NCI-H1105 (cell line): ENCODE results near the gene XYLT2.

ENCODE experiments used
- DNase-seq: peaks from one replicate; lab custom pipeline; 2025; lab: John Stamatoyannopoulos, UW

The XYLT2 gene

DNA sequence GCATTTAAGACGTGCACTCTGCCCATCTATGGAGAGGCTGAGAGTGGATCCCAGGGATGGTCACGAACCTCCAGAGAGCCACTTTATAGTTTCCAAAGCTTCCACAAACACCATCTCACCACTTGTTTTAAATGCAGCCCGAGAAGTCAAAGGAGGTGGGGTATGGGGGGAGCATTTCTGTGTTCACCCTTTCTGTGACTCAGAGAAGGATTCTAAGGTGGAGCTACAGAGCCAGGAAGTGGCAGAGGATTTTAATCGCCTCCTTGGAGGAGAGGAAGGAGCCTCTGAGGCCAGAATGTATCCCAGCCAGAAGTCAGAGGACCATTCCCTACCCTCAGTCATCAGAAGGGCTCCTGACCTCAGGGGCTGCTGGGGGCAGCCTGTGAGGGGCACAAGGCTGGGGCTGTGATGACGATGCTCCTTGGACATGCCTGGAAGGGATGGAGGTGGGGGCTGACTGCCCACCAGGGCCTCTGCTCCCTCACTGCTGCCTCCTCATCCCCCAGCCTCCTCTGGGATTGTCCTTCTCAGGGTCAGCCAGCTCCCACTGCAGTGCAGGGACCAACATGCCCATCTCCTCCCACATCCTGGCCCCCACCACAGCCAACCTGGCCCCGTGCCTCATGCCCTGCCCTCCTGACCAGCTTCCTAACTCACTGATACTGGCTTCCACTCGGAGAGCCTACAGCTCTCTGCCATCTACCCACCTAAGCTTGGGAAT lies 2.8 kb downstream of the XYLT2 start:
- DNase-seq: no peak

DNA sequence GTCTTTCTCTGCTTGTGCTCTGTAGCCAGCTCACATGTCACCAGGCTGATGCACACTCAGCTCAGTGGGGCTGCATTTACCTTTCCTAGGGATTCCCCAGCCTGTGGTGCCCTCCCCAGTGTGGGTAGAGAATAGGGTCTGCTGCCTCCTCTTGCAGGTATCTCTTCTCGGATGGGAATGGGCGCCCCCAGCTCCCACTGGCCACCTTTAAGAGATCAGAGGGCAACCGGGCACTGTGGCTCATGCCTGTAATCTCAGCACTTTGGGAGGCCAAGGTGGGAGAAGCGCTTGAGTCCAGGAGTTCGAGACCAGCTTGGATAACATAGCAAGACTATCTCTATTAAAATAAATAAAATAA lies 3.3 kb downstream of the XYLT2 start:
- no peak for DNase-seq

DNA sequence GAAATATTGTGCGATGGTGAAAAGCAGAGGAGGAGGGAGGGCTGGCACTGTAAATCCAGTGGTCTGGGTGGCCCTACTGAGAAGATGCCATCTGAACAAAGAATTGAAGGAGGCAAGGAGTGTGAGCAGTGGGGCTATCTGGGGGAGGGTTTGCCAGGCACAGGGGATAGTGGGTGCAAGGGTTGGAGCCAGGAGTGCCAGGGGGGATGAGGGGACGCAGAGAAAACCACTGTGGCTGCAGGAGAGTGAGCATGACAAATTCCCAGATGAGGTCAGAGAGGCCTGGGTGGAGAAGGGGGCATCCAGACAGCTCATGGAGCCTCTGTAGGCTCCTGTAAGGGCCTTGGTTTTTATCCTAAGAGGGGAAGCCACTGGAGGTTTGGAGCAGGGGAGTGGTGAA lies 4.8 kb downstream of the XYLT2 start:
- DNase-seq: no peak

DNA sequence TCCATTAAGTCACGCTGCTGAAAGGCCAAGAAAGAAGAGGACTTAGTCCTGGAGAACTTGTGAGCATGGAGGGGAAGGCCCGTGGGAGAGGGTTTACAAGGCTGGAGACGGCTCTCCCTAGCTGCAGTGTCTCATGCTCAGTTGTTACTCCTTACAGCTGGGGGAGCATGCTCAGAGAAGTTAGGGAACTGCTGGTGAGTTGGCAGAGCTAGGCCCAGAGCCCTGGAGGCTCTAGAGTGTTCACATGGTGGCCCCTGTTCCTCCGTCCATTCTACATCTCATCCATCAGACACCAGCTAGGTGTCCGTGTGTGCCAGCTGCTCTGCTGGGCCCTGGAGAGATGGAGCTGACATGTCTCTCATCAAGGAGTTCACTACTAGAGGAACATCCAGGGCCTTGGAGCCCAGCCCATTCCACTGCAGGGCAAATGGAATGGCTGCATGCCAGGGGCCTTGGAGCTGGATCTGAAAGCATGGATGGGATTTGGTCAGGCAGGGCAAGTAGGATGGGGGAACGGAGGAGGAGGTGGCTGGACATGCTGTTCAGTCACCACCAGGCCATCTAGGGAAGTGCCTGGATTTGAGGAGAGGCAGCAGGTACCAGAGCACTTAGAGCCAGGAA lies 6.3 kb downstream of the XYLT2 start:
- DNase-seq: no peak

DNA sequence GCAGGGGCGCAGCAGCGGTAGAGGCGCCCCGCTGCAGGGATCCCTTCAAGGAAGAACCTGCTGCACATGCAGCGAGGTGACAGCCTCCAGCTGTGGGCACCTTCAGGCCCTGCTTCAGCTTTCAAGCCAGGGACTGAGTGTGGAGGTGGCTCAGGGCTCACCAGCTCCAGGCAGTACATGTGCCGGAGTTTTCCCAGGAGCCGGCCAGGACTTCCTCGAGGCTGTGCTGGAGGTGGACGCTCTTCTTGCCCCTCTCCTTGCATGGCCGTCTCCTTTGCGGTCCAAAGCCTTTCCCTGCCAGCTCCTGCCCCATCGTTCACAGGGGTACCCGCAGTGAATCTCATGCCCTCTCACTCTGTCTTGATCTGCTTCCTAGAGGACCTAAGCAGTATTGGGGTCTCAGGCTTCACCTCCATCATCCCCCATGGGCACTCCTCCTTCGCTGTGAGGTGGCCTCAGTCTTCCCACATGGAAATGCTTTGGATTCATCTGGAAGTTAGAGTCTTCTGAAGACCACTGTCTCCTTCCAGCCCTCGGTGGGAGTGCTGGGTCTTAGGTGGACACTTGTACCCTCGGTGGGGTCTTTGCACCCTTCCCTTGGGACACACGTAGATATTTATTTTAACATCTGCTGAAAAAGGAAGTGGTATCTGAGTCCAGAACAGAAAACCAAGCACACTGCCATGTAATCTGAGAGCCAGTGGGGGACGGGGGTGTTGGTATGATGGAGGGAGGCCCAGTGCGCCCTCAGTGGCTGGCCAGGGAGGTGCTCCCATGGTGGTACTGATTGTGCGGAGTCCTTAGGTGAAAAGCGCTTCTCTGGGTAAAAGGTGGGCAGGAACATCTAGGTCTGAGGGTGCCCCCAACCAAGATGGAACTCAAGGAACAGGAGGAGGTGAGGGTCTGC lies 7.0 kb downstream of the XYLT2 start:
- no peak for DNase-seq

DNA sequence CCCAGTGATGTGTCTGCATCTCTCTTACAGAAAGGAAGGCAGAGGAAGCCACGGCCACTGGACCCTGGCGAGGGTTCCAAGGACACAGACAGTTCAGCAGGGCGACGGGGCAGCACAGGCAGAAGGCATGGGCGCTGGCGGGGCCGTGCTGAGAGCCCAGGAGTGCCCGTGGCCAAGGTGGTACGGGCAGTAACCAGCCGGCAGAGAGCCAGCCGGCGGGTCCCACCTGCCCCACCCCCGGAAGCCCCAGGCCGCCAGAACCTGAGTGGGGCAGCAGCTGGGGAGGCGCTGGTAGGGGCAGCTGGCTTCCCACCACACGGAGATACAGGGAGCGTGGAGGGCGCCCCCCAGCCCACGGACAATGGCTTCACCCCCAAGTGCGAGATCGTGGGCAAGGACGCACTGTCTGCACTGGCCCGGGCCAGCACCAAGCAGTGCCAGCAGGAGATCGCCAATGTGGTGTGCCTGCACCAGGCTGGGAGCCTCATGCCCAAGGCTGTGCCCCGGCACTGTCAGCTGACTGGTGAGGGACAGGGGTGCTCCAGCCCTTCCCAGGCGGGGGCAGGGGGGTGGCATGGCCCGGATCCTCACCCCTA lies 7.8 kb downstream of the XYLT2 start:
- DNase-seq: no peak

DNA sequence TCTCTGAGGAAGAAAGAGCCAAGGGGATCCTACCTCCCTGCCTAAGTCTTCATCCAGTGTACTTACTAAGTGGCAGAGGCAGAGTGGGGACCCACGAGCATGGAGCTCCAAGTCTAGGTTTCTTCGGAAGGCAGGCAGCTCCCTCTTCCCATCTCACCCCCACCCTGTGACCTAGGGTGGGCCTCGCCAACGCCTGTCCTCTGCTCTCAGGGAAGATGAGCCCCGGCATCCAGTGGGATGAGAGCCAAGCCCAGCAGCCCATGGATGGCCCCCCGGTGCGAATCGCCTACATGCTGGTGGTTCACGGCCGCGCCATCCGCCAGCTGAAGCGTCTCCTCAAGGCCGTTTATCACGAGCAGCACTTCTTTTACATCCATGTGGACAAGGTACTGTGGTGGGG lies 8.3 kb downstream of the XYLT2 start:
- DNase-seq: no peak

DNA sequence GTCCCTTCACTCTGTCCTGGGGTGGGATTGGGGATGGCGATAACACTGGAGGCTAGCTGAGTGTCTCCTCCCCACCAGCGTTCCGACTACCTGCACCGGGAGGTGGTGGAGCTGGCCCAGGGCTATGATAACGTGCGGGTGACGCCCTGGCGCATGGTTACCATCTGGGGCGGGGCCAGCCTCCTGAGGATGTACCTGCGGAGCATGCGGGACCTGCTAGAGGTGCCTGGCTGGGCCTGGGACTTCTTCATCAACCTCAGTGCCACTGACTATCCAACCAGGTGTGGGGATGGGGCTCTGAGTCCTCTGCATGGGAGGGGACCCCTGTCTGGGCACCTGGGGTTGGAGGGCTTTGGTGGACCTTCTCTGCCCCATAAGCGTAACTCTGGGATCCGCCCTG lies 8.8 kb downstream of the XYLT2 start:
- no peak for DNase-seq

DNA sequence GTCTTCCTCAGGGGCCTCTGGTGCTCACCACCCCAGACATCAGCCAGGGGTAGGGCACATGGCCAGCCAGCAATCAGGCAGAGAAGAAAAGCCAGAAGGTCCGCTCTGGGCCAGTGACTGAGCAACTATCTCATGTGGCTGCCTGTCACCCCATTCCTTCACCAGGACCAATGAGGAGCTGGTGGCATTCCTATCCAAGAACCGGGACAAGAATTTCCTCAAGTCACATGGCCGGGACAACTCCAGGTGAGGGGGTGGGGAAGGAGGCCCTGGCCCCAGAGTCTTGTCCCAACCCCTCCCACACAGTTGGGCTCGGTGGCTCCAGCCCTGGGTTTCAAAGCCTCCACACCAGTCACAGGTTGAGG lies 9.4 kb downstream of the XYLT2 start:
- no peak for DNase-seq

DNA sequence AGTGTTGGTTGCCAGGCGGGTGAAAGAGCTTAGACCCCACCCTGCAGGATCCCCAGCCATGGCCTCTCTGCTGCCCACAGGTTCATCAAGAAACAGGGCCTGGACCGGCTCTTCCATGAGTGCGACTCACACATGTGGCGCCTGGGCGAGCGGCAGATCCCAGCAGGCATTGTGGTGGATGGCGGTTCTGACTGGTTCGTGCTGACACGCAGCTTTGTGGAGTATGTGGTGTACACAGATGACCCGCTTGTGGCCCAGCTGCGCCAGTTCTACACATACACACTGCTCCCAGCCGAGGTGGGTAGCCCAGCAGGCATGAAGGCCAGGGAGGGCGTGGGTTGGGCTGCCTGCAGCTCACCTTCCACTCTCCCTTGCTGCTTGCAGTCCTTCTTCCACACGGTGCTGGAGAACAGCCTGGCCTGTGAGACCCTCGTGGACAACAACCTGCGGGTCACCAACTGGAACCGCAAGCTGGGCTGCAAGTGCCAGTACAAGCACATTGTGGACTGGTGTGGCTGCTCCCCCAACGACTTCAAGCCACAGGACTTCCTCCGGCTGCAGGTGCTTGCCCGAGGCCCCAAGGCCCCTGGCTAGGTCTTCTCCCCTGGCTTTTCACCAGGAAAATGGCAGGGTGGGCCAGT lies 9.9 kb downstream of the XYLT2 start:
- DNase-seq: no peak

DNA sequence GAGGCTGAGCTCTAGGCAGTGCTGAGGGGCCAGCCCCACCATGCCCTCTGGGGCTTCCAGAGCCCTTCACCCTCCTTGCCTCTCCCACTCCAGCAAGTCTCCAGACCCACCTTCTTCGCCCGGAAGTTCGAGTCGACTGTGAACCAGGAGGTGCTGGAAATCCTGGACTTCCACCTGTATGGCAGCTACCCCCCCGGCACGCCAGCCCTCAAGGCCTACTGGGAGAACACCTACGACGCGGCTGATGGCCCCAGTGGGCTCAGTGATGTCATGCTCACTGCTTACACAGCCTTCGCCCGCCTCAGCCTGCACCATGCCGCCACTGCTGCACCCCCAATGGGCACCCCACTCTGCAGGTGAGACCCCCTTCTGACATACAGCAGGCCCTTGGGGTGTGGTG lies 10.5 kb downstream of the XYLT2 start:
- no peak for DNase-seq

DNA sequence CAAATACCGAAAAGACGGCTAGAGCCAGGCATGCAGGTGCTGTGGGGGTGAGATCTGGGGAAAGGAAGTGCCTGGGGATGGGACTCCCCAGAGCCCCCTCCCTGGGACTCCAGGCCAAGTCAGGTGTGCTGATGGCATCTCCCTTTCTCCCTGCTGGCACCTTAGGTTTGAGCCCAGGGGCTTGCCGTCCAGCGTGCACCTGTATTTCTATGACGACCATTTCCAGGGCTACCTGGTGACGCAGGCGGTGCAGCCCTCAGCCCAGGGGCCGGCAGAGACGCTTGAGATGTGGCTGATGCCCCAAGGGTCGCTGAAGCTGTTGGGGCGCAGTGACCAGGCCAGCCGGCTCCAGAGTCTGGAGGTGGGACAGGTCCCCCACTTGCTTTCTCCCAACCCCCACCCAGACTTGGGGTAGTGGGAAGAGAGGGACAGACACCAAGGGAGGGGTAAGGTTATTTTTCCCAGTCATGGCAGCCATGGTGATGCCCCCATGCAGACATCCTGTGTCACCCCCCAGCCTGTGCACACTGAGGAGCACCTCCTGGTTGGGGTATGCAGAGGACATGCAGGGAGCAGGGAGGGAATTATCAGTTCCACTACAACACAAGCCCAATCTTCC lies 11.1 kb downstream of the XYLT2 start:
- DNase-seq: no peak

DNA sequence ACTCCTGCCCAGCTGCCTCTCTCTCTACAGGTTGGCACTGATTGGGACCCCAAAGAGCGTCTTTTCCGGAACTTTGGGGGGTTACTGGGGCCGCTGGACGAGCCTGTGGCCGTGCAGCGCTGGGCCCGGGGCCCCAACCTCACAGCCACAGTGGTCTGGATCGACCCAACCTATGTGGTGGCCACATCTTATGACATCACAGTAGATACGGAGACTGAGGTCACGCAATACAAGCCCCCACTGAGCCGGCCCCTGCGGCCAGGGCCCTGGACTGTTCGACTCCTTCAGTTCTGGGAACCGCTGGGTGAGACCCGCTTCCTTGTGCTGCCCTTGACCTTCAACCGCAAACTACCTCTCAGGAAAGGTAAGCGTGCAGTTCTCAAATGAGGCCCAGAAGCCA lies 12.3 kb downstream of the XYLT2 start:
- no peak for DNase-seq

DNA sequence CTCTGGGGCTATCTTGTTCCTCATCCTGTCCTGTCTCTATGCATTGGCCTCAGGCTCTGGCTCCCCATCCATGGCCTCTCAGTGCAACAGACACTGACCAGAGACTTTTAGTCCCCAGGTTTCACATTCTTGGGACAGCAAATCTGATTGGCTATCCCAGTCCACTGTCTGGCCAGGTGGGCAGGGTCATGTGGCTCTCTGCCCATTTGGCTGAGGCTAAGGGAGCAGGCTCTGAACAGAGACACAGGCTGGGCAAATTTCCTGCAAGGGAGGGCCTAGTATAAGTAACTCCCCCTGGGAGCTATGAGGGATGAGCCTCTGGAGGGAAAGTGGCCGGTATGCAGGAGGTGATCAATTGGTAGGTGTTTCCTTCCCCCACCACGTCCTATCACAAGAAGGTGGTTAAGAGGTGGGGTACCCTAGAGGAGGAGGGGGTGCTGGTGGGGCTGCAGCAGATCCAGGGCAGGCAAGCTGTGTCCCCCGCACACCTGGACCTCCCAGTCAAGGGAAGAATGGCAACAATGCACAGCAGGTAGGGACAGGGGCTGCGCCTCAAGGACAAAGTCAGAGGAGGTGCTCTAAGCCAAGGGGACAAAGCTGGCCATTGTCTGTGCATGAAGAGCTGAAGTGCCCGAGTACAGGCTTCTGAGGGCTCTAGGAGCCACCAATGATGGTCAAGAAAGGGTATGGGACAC lies 13.2 kb downstream of the XYLT2 start:
- DNase-seq: no peak

DNA sequence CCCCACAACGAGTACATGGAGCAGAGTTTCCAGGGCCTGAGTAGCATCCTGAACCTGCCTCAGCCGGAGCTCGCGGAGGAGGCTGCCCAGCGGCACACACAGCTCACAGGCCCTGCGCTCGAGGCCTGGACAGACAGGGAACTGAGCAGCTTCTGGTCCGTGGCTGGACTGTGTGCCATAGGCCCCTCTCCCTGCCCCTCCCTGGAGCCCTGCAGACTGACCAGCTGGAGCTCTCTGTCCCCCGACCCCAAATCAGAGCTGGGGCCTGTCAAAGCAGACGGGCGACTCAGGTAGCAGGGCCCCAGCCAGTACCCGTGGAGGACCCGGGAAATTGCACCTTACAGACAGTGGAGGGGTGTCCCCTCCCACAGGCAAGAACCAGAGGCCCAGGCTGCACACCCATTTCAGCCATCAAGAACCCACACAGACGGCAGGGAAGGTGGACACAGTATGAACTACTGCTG lies 14.1 kb downstream of the XYLT2 start:
- no peak for DNase-seq

DNA sequence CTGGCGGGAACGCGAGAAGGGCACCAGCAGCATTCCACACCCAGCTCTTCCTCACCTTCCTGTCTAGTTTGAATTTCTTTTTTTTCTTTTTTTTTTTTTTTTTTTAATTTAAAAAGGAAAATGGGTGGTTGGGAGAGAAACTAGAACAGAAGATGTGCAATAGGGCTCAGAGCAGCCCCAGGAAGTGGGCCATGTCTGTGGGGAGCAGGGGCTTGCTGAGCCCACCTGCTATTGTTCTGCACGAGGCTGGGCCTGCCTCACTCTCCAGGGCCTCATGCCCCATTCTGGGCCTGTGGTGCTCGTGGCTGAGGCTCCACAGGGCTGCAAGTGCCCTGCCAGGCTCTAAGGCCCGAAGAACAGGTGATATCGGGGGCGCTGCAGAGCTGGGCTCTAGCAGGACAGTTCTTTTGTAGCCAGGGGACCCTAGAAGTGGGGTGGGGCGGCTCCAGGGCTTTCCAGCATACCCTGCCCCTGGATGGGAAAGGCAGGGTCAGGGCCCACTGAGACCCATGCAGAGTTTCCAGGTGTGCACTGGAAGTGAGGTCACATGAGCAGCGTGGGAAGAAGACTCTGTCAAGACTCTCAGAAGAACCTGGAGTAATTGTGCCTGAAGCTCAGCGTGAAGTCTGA lies 14.7 kb downstream of the XYLT2 start:
- DNase-seq: no peak

DNA sequence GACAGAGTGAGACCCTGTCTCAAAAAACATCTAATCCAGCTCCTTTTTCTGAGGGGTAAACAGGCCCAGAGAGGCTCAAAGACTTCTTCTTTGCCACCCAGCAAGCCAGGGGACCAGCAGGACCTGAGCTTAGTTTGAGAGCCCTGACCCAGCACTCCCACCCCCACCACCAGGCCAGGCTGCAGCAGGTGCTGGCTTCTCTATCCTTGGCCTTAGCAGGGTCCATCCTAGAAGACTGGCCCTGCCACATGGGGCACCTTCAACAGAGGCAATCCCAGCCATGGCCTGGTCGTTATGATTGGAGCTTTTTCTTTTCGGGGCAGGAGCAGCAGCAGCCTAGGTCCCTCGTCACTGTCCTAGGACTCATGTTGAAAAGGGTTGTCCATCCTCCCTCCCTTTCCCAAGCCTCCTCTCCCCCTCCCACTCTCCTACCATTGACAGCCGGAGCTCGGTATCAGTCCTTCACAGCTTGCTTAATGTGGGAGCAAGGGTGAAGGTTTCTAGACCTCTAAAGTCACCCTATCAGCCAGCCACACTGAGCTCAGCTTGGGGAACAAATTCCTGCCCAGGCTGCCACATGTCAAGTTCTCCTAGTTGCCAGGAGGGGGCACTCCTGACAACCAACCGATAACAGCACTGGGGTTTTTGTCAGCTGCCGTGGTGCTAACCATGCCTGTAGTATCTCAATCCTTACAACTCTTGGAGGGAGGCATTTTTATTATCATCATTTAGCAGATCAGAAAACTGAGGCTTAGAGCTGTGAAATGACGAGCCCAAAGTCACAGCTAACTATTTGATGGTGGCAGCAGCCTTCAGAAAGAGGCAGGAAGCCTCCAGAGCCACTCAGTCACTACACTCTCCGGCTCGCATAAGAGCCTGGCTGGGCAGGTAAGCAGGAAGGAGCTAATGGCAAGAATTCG lies 15.9 kb downstream of the XYLT2 start:
- no peak for DNase-seq

DNA sequence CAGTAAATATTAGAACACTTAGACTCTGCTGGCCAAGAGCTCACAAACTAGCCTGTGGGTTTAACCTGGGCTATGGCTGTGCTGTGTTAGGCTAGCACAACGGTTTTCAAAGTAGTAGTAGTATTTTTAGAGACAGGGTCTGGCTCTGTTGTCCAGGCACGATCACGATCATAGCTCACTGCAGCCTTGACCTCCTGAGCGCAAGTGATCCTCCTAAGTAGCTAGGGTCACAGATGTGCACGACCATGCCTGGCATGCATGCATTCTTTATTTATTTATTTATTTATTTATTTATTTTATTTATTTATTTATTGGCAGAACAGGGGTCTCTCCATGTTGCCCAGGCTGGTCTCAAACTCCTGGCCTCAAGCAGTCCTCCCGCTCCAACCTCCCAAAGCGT lies 16.7 kb downstream of the XYLT2 start:
- DNase-seq: no peak

DNA sequence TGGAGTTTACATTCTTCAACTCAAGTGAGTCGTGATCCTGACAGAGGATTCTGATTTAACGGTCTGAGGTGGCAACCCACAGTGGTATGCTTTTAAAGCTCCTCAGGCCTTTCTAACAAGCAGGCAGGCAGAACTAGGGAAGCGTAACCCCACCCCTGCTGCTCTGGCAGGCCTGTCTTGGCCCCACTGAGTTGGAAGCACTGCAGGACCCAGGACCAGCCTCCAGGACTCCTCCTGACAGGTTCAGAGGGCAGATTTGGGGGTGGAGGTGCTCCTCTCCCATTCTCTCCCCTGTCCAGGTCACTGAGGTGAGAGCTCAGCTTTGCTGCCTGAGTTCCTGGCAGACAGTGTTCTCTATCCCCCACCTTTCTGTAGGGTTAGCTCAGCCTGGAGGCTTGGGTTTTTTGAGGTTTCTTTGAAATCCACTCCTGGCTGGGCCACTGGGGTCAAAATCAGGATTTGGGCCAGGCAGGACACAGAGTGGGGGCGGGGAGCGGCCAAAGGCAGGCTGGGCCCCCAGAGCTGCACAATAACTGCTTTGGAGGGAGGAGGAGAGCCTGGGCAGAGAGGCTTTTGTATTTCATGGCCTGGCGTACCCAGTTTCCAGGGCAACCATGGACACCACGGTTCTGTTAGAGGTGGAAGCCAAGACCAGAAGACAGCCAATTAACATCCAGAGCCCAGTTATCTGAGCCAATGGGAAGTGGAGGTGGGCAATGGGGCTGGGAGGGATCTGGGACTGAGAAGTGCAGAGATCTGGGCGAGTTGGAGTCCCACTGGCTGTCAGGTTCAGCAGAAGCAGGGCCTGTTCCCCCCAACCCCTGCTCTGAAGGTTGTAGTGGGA lies 17.5 kb downstream of the XYLT2 start:
- DNase-seq: no peak
